NOMO-1 (cell line): ENCODE data around the gene PTPN7.
"Not testable (repeated sequence)": the region's sequence is repeated elsewhere in the genome, so short reads cannot be mapped to it uniquely, and the experiment has no call there.

Source experiments
- DNase-seq, 2 experiments: peaks; one replicate each; lab custom pipeline; 2025; ENCODE audit not compliant: unreplicated experiment in 2 of 2; lab: John Stamatoyannopoulos, UW

Gene PTPN7

GRCh38 chr1:202111589-202111988 is 48.8 kb downstream of the PTPN7 start:
- DNase-seq: not testable (repeated sequence)

DNA sequence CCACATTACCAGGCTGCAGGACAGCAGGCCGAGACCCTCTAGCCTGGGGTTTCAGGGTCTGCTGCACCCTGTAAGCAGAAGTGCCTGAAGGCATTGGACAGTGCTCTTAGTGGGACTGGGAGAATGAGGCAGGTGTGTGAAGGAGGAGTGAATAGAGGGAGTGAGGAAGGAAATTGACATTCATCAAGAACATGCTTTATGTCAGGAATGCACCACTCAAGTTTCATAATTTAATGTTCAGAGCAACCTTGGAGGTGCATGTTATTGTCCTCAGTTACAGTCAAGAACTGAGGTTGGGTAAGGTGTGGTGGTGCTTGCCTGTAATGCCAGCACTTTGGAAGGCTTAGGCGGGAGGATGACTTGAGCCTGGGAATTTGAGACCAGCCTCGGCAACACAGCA is 49.4 kb downstream of the PTPN7 start:
- DNase-seq: no peak

- DNase-seq: no peak
Observed at GRCh38 chr1:202107801-202108731, 52.3 kb downstream of the PTPN7 start.

- DNase-seq: no peak
Observed at GRCh38 chr1:202107321-202107761, 53.1 kb downstream of the PTPN7 start.

DNA sequence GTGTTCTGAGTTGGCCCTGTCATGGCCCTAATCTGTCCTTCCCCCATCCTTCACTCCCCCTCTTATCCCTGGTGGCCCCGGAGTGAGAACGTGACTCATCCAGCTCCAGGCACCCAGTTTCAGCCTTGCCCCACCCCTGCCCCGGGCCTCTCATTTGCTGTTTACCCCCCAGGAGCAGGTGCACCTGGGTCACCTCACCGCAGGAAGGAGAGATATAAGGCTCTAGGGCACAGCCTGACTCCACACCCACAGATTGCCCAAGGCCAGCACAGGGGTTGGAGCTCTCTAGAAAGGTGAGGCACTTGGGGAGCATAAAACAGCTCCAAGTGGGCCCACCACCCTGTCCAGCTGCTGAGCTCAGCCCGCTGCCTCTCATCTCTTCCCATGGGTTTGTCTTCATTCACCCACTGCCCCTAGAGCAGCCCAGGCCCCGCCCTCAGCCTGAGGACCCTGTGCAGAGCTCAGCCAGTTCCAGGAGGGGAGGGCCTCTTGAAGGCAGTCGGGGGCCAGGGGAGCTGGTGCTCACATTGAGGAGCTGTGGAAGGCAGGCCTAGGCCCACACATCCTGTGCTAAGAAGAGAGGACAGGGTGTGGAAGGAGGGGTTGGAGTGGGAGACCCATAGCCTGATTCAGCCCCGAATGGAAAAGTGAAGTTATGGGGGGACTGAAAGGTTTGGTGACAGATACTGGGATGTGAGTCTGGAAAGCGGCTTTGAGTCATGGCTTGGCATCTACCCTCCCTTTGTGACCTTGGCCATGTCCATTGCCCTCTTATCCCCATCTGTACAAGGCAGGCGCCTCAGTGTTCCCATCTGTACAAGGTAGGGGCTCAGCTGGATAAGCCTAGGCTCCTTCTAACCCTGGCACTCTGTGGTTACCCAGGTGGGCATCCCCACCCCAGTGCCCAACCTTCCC is 53.8 kb downstream of the PTPN7 start:
- DNase-seq: no peak

DNA sequence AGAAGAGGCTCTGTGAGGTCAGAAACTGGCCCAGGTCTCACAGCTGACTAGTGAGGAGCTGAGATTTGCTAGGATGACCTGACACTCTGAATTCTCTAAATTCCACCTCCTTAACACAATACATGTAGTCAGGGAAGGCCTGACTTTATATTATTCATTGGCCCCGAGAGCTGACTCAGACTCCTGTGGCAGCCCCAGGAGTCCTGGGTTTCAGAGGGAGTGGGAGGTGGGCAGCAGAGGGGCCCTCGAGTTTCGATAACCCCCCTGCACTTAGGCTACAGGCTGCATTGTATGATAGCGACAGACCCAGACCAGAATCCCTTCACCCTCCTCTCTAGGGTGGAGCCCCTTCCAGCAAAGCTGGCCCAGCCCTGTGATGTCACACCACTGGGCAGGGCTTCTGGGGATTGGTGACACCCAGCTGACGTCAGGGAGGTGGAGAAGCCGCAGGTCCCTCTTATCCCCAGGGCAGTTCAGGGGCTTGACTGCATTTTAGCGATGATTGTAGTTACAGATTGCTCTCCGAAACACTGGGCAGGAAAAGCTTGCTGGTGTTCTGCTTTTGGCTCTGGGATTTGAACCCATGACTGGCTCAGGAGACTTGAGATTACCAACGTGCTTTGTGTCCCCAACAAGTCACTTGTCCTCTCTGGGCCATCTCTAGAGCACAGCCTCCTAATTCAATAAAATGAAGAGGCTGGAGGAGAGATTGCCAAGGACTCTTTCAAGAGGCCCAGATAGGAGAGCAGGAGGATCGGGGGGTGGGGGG is 54.6 kb downstream of the PTPN7 start:
- no peak for DNase-seq

- no peak for DNase-seq
Observed at GRCh38 chr1:202104073-202104472, 56.3 kb downstream of the PTPN7 start.

DNA sequence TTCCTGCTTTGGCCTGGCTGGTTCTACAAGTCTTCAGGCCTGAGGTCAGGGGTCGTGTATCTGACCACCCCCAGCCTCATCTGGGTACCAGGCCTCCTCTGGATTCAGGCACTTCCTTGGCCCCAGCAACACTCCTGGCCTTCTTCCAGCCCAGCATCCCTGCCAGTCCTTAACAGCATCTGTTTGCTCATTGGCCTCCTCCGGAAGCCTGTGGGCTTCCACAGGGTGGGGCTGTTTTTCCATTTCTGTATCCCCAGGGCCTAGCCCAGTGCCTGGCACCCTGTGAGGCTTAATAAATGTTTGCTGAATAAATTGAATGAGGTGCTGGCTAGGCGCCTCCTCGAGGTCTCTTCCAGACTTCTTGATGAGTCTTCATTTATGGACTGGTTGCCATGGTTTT is 59.2 kb downstream of the PTPN7 start:
- DNase-seq: no peak
